B cell (primary cell): ENCODE data around the gene TELO2. TPM values are rescaled to one million over a fixed set of nuclear protein-coding genes. Genes with fewer than 3 reads are reported as not detected.

Experiments used
- ATAC-seq: fragments of 200-7000 bp; cut with Tn5 transposase; one replicate; pipeline ENCODE4 v1.10.0; 2021; ENCODE audit warnings: low read depth, mild to moderate bottlenecking, moderate number of reproducible peaks, moderate library complexity
- CTCF ChIA-PET: fragments of 350-600 bp; sonication (Branson Sonifier 250); formaldehyde crosslinking; loops from one replicate; lab custom pipeline; 2021; ENCODE audit warnings: antibody characterized with exemption, inconsistent platforms; lab: Charles Lee
- POLR2A ChIA-PET: fragments of 350-600 bp; sonication (Branson Sonifier 250); formaldehyde crosslinking; loops from one replicate; lab custom pipeline; 2021; ENCODE audit warnings: antibody characterized with exemption; lab: Charles Lee
- DNase-seq: peaks from one replicate; pipeline ENCODE4 v3.0.0; 2013
- H2AFZ ChIP-seq: 2 replicates; pipeline ENCODE4 v1.6.1; 2012; ENCODE audit warnings: mild to moderate bottlenecking, low read depth, low read length; ENCODE audit not compliant: insufficient read depth, poor library complexity, severe bottlenecking
- H3K27ac ChIP-seq, 2 donors: 1 replicate in 1 of 2; 2 replicates in 1 of 2; pipeline ENCODE4 v1.5.1; 2012 to 2013; ENCODE audit warnings: low read length in 2 of 2, mild to moderate bottlenecking in 2 of 2, moderate library complexity in 1 of 2
- H3K27me3 ChIP-seq, 4 experiments: fragments of 200-600 bp in 1 of 4; sonication (generic) in 1 of 4; replicated peaks in 1 of 4; 1 replicate in 2 of 4; 2 replicates in 2 of 4; pipeline versions ENCODE4 v1.6.1 to v1.7.0; 2013 to 2016; ENCODE audit warnings: low read length in 3 of 4, mild to moderate bottlenecking in 2 of 4, mixed read lengths in 1 of 4, moderate library complexity in 1 of 4; ENCODE audit not compliant: insufficient read depth in 4 of 4, control insufficient read depth in 3 of 4; ENCODE audit errors: control extremely low read depth in 1 of 4
- H3K36me3 ChIP-seq, 2 experiments: replicated peaks in 1 of 2; 1 replicate in 1 of 2; 2 replicates in 1 of 2; pipeline versions ENCODE4 v1.6.1 to v1.7.1; 2013; ENCODE audit warnings: low read length in 1 of 2; ENCODE audit not compliant: insufficient read depth in 2 of 2, control insufficient read depth in 1 of 2; ENCODE audit errors: control extremely low read depth in 1 of 2, extremely low read depth in 1 of 2
- H3K4me1 ChIP-seq, 2 donors: fragments of 200-600 bp in 1 of 2; sonication (generic) in 1 of 2; 1 replicate in 1 of 2; 2 replicates in 1 of 2; pipeline versions ENCODE4 v1.5.1 to v1.6.1; 2013 to 2017; ENCODE audit warnings: low read length in 2 of 2; ENCODE audit not compliant: control insufficient read depth in 2 of 2, insufficient read depth in 2 of 2
- H3K4me2 ChIP-seq: replicated peaks from 2 replicates; pipeline ENCODE3; 2012; ENCODE audit warnings: mild to moderate bottlenecking, low read depth, low read length; ENCODE audit not compliant: poor library complexity, severe bottlenecking
- H3K4me3 ChIP-seq, 5 experiments: fragments of 200-600 bp in 1 of 5; sonication (generic) in 1 of 5; 1 replicate in 3 of 5; 2 replicates in 2 of 5; pipeline versions ENCODE4 v1.5.1 to v1.7.0; 2011 to 2016; ENCODE audit warnings: low read length in 4 of 5, mild to moderate bottlenecking in 4 of 5, low read depth in 2 of 5, control low read depth in 1 of 5, moderate library complexity in 1 of 5; ENCODE audit not compliant: insufficient read depth in 1 of 5; ENCODE audit errors: control extremely low read depth in 1 of 5, extremely low read depth in 1 of 5
- H3K79me2 ChIP-seq: fragments of 200-600 bp; sonication (generic); one replicate; pipeline ENCODE4 v1.6.0; 2016; ENCODE audit warnings: low read length; ENCODE audit not compliant: control insufficient read depth, insufficient read depth
- H3K9ac ChIP-seq: fragments of 200-600 bp; sonication (generic); 2 replicates; pipeline ENCODE4 v1.6.1; 2017; ENCODE audit warnings: mild to moderate bottlenecking, low read length, moderate library complexity
- H3K9me3 ChIP-seq, 3 donors: one replicate each; pipeline versions ENCODE4 v1.6.1 to v1.7.1; 2013; ENCODE audit warnings: low read length in 2 of 3; ENCODE audit not compliant: control insufficient read depth in 2 of 3, insufficient read depth in 1 of 3; ENCODE audit errors: control extremely low read depth in 1 of 3
- H4K20me1 ChIP-seq: 2 replicates; pipeline ENCODE4 v1.6.0; 2012; ENCODE audit warnings: mild to moderate bottlenecking, low read length; ENCODE audit not compliant: insufficient read depth, control insufficient read depth, poor library complexity, severe bottlenecking
- H3K27ac Mint-ChIP-seq: one replicate; pipeline ENCODE4 v1.8.0; 2021; ENCODE audit warnings: mixed read lengths
- H3K27me3 Mint-ChIP-seq: one replicate; pipeline ENCODE4 v1.8.0; 2021; ENCODE audit warnings: mixed read lengths
- H3K4me1 Mint-ChIP-seq: one replicate; pipeline ENCODE4 v1.8.0; 2021; ENCODE audit warnings: mixed read lengths
- H3K4me3 Mint-ChIP-seq: one replicate; pipeline ENCODE4 v1.8.0; 2021; ENCODE audit warnings: mixed read lengths
- H3K9me3 Mint-ChIP-seq: one replicate; pipeline ENCODE4 v1.8.0; 2022; ENCODE audit warnings: mixed read lengths; ENCODE audit not compliant: insufficient read depth
- EZH2 ChIP-seq: IDR thresholded peaks from 2 replicates; pipeline ENCODE4 v1.6.1; 2012; ENCODE audit warnings: borderline replicate concordance, low read depth, mild to moderate bottlenecking, moderate library complexity, low read length; ENCODE audit not compliant: insufficient read depth, poor library complexity, severe bottlenecking
- WGBS: methylation state at CpG from one replicate; pipeline ENCODE4 v1.1.5; 2013; ENCODE audit warnings: missing lambda C conversion rate; ENCODE audit not compliant: insufficient coverage; 5-methylcytosine and 5-hydroxymethylcytosine counted together
- intact Hi-C: fragments of 100-400 bp; cut with micrococcal nuclease; formaldehyde crosslinking; loops from one replicate; pipeline ENCODE4 v1.10.0; 2022
- polyA plus RNA-seq: library from polyadenylated mRNA; depleted of rRNA; stranded (reverse); fragments of >200 nt; gene quantifications from 2 replicates; pipeline ENCODE4 v1.2.3, GENCODE V29; 2012
- total RNA-seq, 2 donors: library from RNA; stranded (reverse); fragments of 120-200 nt in 1 of 2; gene quantifications; 1 replicate in 1 of 2; 2 replicates in 1 of 2; pipeline versions ENCODE4 v1.2.3 to v1.2.4, GENCODE V29; 2013 to 2022
- TF ChIP-seq, protein P1 (sequence below): fragments of 200-600 bp; IDR thresholded peaks from one replicate; pipeline ENCODE4 v1.8.0; 2022; ENCODE audit warnings: antibody characterized with exemption, mild to moderate bottlenecking

The TELO2 gene
- total and polyA plus RNA-seq, 2 donors (not counting 1 experiment from before 2014, with no cell fraction given): 81.9 to 136 TPM

DNA sequence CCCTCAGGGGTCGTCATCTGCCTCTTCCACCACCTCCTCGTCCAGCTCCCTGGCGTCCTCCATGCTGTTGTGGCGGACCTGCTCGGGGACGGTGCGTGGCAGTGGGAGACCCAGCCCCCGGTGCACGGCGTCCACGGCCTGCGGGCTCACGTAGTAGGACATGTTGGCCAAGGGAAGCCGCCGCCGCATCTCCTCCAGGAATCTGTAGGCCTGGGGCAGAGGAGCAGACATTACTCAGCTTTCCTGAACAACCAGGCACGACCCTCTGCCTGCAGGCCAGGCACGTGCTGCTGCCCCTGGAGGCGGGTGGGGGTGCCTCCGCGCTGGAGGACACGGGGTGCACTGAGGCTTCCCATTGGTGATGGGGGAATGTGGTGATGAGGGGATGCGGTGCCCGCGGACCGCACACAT, 17.8 kb downstream of the TELO2 start:
- DNase-seq (no peak), ATAC-seq (no peak)
- Histone ChIP-seq H4K20me1 (no peaks in the 10 kb centered on the region), H3K79me2 (no peaks in the 10 kb centered on the region), H3K4me3 (no peak overlapping the region), H3K36me3 (peaks cover 0 to 16% of the 10 kb centered on the region in 2 experiments), H3K9me3 (peaks cover 0 to 19% (median 7%) of the 10 kb centered on the region in 3 donors), H3K27me3 (no peaks in the 10 kb centered on the region), H3K9ac (no peak overlapping the region), H3K4me1 (no peaks in the 10 kb centered on the region), H3K4me2 (no peak overlapping the region), H2AFZ (no peak overlapping the region), H3K27ac (no peak overlapping the region)
- H3K9me3 Mint-ChIP-seq: no peaks in the 10 kb centered on the region
- H3K27ac Mint-ChIP-seq: no peak overlapping the region
- intact Hi-C loops: no loop called here
- TF ChIP-seq EZH2: no peak
- TF ChIP-seq, protein P1, sequence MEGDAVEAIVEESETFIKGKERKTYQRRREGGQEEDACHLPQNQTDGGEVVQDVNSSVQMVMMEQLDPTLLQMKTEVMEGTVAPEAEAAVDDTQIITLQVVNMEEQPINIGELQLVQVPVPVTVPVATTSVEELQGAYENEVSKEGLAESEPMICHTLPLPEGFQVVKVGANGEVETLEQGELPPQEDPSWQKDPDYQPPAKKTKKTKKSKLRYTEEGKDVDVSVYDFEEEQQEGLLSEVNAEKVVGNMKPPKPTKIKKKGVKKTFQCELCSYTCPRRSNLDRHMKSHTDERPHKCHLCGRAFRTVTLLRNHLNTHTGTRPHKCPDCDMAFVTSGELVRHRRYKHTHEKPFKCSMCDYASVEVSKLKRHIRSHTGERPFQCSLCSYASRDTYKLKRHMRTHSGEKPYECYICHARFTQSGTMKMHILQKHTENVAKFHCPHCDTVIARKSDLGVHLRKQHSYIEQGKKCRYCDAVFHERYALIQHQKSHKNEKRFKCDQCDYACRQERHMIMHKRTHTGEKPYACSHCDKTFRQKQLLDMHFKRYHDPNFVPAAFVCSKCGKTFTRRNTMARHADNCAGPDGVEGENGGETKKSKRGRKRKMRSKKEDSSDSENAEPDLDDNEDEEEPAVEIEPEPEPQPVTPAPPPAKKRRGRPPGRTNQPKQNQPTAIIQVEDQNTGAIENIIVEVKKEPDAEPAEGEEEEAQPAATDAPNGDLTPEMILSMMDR: no peak
- H3K4me1 Mint-ChIP-seq: no peaks in the 10 kb centered on the region
- 95% methylated on average over 26 of the region's 26 CpGs for WGBS
- H3K27me3 Mint-ChIP-seq: no peaks in the 10 kb centered on the region
- ChIA-PET POLR2A (no interaction called here), CTCF (no interaction called here)
- no peak overlapping the region for H3K4me3 Mint-ChIP-seq

DNA sequence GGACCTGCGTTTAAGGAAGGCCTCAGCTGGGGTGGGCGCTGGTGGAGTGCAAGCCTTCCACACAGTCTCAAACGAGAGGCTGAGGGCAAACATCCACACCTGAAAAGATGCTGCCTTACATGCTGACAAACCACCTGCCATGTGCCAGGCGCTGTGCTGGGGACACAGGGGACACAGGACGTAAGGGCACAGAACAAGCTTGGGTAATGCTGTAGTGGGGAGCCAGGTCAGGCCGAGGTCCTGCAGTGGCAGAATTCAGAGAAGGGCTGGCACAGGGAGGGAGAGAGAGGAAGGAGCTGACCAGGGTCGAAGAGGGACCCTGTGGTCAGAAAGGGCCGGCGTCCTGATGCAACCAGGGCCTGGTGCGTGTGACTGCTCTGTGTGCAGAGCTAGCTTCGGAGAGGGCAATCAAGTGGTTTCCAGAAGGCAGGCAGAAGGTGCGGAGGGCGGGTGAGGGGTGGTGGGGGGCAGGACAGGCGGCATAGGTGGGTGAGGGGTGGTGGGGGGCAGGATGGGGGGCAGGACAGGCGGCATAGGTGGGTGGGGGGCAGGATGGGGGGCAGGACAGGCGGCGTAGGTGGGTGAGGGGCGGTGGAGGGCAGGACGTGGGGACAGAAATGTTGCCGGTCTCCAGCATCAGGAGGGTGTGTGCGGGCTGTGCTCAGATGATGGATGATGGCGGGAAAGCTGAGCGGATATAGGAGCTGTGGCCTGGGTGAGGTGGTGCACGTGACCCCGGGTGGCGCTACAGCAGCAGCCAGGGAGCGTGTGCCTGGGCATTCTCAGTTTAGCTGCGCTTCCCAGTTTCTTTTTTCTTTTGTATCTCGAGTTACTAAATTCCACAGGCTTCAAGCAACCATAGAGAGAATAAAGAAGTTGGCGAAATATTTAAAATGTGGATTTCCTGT, 18.8 kb downstream of the TELO2 start:
- H3K27ac Mint-ChIP-seq: no peak overlapping the region
- TF ChIP-seq EZH2: no peak
- TF ChIP-seq, protein P1: no peak
- intact Hi-C loops: no loop called here
- H3K4me3 Mint-ChIP-seq: no peak overlapping the region
- no peaks in the 10 kb centered on the region for H3K4me1 Mint-ChIP-seq
- Histone ChIP-seq H3K4me3 (no peak overlapping the region), H3K9me3 (peaks cover 0 to 19% (median 7%) of the 10 kb centered on the region in 3 donors), H4K20me1 (no peaks in the 10 kb centered on the region), H3K4me2 (no peak overlapping the region), H3K79me2 (no peaks in the 10 kb centered on the region), H3K9ac (no peak overlapping the region), H3K27ac (no peak overlapping the region), H3K27me3 (no peaks in the 10 kb centered on the region), H3K4me1 (no peaks in the 10 kb centered on the region), H3K36me3 (peaks cover 0 to 9% of the 10 kb centered on the region in 2 experiments), H2AFZ (no peak overlapping the region)
- ATAC-seq (no peak), DNase-seq (no peak)
- CTCF ChIA-PET: interaction anchor here (0.6 kb wide), 1 partner anchor 131 kb away, joined by 3 read pairs; no protein-coding TSS in a partner anchor
- no peaks in the 10 kb centered on the region for H3K27me3 Mint-ChIP-seq
- 69% methylated on average over 23 of the region's 30 CpGs for WGBS
- no peaks in the 10 kb centered on the region for H3K9me3 Mint-ChIP-seq
- POLR2A ChIA-PET: interaction anchor here (0.6 kb wide), 1 partner anchor 85 kb away, joined by 3 read pairs; no protein-coding TSS in a partner anchor
